Fibroblast of skin of abdomen (primary cell): Measurements from ENCODE around the gene MGAT4A.
"Not testable (repeated sequence)": the region's sequence is repeated elsewhere in the genome, so short reads cannot be mapped to it uniquely, and the experiment has no call there.

Experiments used
- DNase-seq: peaks from one replicate; pipeline ENCODE4 v3.0.0-alpha.2; 2013

The MGAT4A gene

DNA sequence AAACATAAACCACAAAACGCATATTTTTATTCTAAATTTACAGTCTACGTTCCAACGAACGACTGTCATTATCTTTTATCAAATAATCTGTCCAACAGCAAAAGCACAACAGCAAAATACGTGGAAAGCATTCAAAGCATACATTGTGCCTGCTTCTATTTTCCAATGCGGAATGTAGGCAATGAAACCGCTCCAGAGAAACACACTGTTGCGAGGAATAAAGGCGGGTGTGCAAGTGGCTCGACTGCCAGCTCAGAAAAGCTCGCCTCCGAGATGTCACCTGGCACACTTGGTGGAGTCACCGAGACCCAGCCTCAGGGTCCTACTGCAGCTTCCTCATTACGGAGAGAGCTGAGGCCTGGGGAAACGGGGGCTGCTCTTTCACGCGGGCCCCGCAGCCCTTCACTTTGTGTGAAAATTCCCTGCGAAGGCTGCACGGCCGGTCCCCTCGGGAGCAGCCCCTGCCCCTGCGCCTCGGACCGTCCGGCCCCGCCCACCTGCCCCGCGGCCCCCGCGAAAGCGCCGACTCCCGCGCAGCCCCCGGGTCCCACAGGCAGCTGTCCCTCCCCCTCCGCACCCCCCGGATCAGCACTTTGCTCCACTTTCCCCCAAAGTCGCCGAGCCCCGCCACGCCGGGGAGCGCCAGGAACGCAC lies 752 bp downstream of the MGAT4A start:
- DNase-seq, result no peak

GRCh38 chr2:98729652-98730051 lies 1.3 kb downstream of the MGAT4A start:
- no peak for DNase-seq

GRCh38 chr2:98728088-98728718 lies 2.7 kb downstream of the MGAT4A start:
- not testable (repeated sequence) for DNase-seq

GRCh38 chr2:98727369-98728087 lies 3.4 kb downstream of the MGAT4A start:
- no peak for DNase-seq

- no peak for DNase-seq
These were observed 4.1 kb downstream of the MGAT4A start for GRCh38 chr2:98726735-98727368.

GRCh38 chr2:98726205-98726604 lies 4.7 kb downstream of the MGAT4A start:
- no peak for DNase-seq

GRCh38 chr2:98720286-98720685 lies 10.6 kb downstream of the MGAT4A start:
- DNase-seq, result no peak

DNA sequence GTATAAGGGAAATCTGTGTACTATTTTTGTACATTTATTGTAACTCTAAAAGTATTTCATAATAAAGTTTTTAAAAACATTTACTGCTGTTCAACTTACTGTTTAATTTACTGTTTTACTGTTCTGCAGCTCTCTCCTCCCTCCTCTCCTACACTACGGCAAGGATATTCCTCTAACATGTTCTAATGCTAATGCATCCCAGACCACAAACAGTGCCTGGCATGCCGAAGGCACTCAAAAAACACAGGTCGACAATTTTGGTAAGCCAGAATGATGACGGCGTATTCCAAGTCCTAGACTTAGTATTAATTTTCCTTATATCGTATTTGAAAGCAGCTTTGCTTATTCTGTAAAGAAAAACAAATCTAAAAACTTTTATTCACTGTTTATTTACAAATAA lies 13.3 kb downstream of the MGAT4A start:
- DNase-seq, result no peak

DNA sequence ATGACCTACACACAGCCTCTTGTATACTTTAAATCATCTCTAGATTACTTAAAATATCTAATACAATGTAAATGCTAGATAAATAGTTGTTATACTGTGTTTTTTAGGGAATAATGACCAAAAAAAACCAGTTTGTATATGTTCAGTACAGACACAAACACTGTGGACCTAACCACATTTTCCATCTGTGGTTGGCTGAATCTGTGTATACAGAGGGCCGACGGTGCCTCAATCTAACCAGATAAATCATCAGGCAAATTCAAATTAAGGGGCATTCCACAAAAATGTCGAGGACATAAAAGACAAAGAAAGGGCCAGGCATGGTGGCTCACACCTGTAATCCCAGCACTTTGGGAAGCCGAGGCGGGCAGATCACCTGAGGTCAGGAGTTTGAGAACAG lies 14.1 kb downstream of the MGAT4A start:
- no peak for DNase-seq

DNA sequence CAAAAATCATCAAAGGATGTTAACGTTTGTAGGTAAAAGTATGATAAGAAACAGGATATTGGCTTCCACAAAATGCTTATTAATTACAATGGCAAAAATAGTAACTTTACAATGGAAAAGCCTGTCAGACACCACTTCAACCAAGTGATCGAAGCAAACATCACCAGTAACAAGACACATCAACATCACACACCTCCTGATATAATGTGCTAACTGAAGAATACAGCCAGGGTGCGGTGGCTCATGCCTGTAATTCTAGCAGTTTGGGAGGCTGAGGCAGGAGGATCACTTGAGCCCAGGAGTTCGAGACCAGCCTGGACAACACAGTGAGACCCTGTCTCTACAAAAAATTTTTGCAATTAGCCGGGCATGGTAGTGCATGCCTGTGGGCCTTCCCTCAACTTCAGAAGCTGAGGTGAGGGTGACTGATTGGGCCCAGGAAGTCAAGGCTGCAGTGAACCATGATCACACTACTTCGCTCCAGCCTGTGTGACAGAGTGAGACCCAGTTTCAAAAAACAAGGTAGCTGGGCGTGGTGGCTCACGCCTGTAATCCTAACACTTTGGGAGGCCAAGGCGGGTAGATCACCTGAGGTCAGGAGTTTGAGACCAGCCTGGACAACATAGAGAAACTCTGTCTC lies 15.0 kb downstream of the MGAT4A start:
- no peak for DNase-seq

GRCh38 chr2:98713332-98714015 lies 17.5 kb downstream of the MGAT4A start:
- no peak for DNase-seq

DNA sequence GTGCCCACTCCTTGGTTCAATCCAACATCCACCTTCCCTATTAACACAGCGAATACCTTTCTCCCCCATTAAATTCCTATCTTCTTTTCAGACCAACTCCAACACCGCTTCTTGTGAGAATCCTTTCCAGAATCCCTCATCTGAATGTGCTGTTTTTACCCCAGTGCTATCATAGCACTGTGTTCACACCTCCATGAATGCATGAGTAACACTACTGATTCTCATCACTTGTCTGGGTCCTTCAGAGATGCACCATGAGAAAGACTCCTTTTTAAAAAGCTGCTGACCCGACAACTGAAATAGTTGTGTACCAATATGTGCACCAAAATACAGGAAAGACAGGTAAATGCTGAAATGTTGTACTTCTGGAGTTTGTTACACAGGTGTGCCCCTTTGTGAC lies 18.8 kb downstream of the MGAT4A start:
- no peak for DNase-seq

GRCh38 chr2:98711506-98711905 lies 19.4 kb downstream of the MGAT4A start:
- no peak for DNase-seq

DNA sequence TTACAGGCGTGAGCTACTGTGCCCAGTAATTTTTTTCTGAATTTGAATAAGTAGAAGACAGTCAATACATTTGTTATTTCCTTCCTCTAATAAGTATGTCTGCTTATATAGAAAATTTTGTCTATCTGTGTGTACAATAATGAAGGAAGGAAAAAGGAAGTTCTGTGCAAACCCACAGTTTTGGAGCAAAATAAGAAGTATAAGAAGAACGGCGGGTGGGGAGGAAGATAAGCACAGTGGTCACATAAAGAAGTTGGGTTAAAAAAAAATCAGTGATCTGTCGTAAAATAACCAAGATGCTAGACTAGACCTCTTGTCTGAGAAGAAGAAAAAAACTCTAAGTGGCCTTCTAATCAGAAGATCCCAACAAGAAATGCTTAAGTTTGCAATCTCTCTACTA lies 20.2 kb downstream of the MGAT4A start:
- no peak for DNase-seq

GRCh38 chr2:98709535-98709934 lies 21.4 kb downstream of the MGAT4A start:
- no peak for DNase-seq

DNA sequence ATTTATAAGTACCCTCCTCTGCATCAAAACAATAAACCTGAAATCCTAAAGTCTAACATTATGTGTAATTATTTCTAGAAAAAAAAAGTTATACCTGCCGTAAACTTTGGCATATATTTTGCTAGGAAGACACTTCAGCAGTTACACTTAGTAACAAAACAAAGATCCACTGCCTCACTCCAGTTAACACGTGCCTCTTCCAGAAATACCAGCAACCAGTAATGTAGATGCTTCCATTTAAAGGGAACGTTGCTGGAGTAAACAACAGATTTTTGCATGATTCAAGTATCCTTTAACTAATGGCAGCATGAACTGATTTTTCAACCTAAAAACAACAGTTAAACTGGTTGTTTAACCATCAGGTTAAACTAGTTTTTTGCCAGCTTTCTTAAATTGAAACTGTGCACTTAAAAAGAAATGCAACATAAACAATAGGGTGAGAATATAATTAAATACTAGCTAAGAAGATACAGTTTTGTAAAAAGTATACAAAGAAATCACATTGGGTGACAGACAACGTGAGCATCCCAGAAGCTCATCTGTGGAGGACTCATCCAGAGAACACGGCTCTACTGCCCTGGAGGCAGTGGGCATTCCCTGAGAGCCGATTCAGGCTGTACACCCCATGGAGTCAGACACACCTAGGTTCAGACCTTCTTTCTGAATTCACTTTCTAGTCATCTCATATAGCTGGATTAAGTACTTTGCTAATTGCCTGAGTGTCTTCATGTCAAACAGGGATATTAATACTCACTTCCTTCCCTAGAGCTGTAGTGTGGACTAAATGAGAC lies 22.3 kb downstream of the MGAT4A start:
- no peak for DNase-seq

DNA sequence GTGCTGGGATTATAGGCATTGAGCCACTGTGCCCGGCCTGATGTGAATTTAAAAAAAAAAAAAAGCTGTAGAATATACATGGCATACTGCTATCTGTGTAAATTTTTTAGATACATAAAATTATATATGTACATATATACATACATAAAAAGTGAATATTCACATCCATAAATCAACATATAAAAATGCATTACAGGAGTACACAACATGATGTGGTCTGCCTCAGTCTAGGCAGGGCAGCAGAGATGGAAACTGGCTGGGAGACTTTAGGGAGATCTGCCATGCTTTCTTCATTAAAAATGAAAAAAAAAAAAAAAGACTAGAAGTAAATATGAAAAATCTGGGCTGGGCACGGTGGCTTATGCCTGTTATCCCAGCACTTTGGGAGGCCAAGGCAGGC lies 24.3 kb downstream of the MGAT4A start:
- no peak for DNase-seq

GRCh38 chr2:98705333-98705617 lies 25.7 kb downstream of the MGAT4A start:
- no peak for DNase-seq

DNA sequence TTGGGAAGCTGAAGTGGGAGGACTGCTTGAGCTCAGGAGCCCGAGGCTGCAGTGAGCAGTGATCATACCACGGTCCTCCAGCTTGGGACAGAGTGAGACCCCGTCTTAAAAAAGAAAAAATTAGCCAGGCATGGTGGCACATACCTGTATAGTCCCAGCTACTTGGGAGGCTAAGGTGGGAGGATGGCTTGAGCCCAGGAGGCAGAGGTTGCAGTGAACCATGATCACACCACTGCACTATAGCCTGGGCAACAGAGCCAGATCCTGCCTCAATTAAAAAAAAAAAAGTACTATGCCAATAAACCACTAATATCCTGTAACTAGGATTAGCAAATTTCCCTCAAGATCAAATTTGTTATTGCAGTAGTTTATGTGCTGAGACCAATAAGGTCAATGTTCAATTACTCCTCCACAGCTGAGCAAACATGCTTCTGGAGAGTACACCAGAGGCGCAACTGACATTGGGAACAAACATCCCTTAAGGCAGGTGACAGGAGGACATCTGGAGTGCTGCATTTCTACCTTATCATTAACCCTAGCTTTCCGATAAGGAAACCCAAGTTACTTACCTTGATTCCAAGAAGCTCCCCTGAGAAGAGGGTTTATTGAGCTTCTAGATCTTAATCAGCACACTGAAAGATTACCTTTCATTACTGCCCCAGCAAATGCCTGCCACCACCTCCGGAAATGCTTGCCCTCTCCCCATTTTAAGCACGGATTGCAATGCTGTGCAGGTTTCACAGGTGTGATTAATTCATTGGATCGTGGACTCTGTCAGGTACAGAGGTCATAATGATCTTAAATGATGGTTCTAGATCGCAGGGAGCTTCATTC lies 26.2 kb downstream of the MGAT4A start:
- no peak for DNase-seq

GRCh38 chr2:98703738-98704137 lies 27.2 kb downstream of the MGAT4A start:
- no peak for DNase-seq
